MM.1S (cell line): Measurements from ENCODE around the gene LAMP1.

Experiments used
- CTCF ChIP-seq: fragments of 300-600 bp; sonication (generic); IDR thresholded peaks from 2 replicates; pipeline ENCODE4 v1.5.1; 2016; ENCODE audit warnings: antibody characterized with exemption, low read length, mixed read lengths
- EZH2 ChIP-seq: fragments of 300-600 bp; sonication (generic); optimal IDR thresholded peaks from 2 replicates; pipeline ENCODE3; 2017; ENCODE audit warnings: low read depth, mild to moderate bottlenecking, antibody characterized with exemption, low read length, mixed read lengths
- EZH2phosphoT487 ChIP-seq: fragments of 300-600 bp; sonication (generic); IDR thresholded peaks from 2 replicates; pipeline ENCODE4 v1.6.1; 2018; ENCODE audit warnings: antibody characterized with exemption, low read length

DNA sequence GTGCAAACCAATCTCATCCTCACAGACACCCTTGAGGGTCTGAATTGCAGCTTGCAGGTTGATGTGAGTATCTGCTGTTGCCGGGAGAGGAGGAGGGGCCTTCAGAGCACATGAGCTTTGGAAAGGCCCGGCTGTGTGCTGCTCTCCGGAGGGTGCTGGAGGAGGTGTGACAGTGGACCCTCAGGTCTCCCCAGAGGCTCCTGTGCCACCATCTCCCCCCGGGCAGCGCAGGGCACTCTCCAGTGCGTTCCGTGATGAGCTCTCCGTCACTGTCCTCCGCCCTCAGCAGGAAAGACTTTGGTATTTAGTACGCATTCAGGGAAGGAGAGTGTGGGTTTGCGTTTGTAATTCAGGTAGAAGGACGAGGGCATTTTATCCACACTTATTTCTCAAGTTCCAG lies 20.0 kb downstream of the LAMP1 start:
- TF ChIP-seq EZH2phosphoT487 (no peak), CTCF (no peak), EZH2 (no peak)
